Tibial artery (tissue), 4 donors: ENCODE data around the gene FNBP1.

Source experiments
- DNase-seq, 2 donors: peaks; one replicate each; pipeline ENCODE4 v3.0.0-alpha.2; 2019
- H3K27ac ChIP-seq, 2 donors: fragments of 200-600 bp; sonication (generic) in 1 of 2; 1 replicate in 1 of 2; 2 replicates in 1 of 2; pipeline ENCODE4 v1.5.1; 2018 to 2019; ENCODE audit warnings: mild to moderate bottlenecking in 1 of 2
- H3K27me3 ChIP-seq, 2 donors: fragments of 200-600 bp; sonication (generic) in 1 of 2; one replicate each; pipeline versions ENCODE4 v1.5.1 to v1.6.0; 2016 to 2019
- H3K36me3 ChIP-seq, 3 donors: fragments of 200-600 bp; sonication (generic) in 2 of 3; one replicate each; pipeline ENCODE4 v1.5.1; 2016 to 2019; ENCODE audit warnings: mild to moderate bottlenecking in 2 of 3
- H3K4me1 ChIP-seq, 4 donors: fragments of 200-600 bp; sonication (generic) in 2 of 4; 1 replicate in 3 of 4; 2 replicates in 1 of 4; pipeline ENCODE4 v1.5.1; 2016 to 2019
- H3K4me3 ChIP-seq, 2 donors: fragments of 200-600 bp; sonication (generic) in 1 of 2; 1 replicate in 1 of 2; 2 replicates in 1 of 2; pipeline ENCODE4 v1.5.1; 2018 to 2019; ENCODE audit warnings: mild to moderate bottlenecking in 2 of 2
- H3K9me3 ChIP-seq, 3 donors: fragments of 200-600 bp; sonication (generic) in 1 of 3; one replicate each; pipeline ENCODE4 v1.5.1; 2016 to 2019
- CTCF ChIP-seq, 2 experiments: fragments of 200-600 bp in 1 of 2; fragments of 450-650 bp in 1 of 2; IDR thresholded peaks; one replicate each; pipeline ENCODE4 v1.5.1; 2017 to 2019; ENCODE audit warnings: antibody characterized with exemption in 2 of 2, mild to moderate bottlenecking in 1 of 2, moderate library complexity in 1 of 2
- intact Hi-C: fragments of 100-400 bp; cut with DNase I; formaldehyde crosslinking; loops from one replicate; pipeline ENCODE4 v1.15.0; 2023; ENCODE audit warnings: low total_unique reads

Gene FNBP1

GRCh38 chr9:129864991-129865647 lies 177.9 kb downstream of the FNBP1 start:
- no peak for TF ChIP-seq CTCF (IDR thresholded peaks at IDR 0.05)
- H3K9me3 ChIP-seq: no peaks in the 10 kb centered on the region
- intact Hi-C loops: no loop called here
- H3K4me3 ChIP-seq: no peak overlapping the region
- H3K4me1 ChIP-seq: no peaks in the 10 kb centered on the region
- no peaks in the 10 kb centered on the region for H3K27me3 ChIP-seq
- peaks cover 40 to 99% (median 77%) of the 10 kb centered on the region in 3 donors for H3K36me3 ChIP-seq
- no peak for DNase-seq
- no peak overlapping the region for H3K27ac ChIP-seq

GRCh38 chr9:129863059-129863690 lies 179.8 kb downstream of the FNBP1 start:
- intact Hi-C loops: no loop called here
- no peaks in the 10 kb centered on the region for H3K4me1 ChIP-seq
- no peaks in the 10 kb centered on the region for H3K27me3 ChIP-seq
- peaks cover 48 to 95% (median 76%) of the 10 kb centered on the region in 3 donors for H3K36me3 ChIP-seq
- H3K27ac ChIP-seq: no peak overlapping the region
- DNase-seq: no peak
- H3K9me3 ChIP-seq: no peaks in the 10 kb centered on the region
- no peak overlapping the region for H3K4me3 ChIP-seq
- no peak for TF ChIP-seq CTCF (IDR thresholded peaks at IDR 0.05)

- Histone ChIP-seq H3K27me3 (no peaks in the 10 kb centered on the region), H3K4me1 (peaks cover 0 to 11% (median 4%) of the 10 kb centered on the region in 4 donors), H3K36me3 (peaks cover 50 to 93% (median 68%) of the 10 kb centered on the region in 3 donors), H3K27ac (no peak overlapping the region), H3K4me3 (no peak overlapping the region), H3K9me3 (no peaks in the 10 kb centered on the region)
- intact Hi-C loops: no loop called here
- DNase-seq: no peak
- no peak for TF ChIP-seq CTCF (IDR thresholded peaks at IDR 0.05)
Observed at GRCh38 chr9:129861447-129861827, 181.6 kb downstream of the FNBP1 start.

- intact Hi-C loops: no loop called here
- no peak for TF ChIP-seq CTCF (IDR thresholded peaks at IDR 0.05)
- peaks cover 0 to 17% (median 10%) of the 10 kb centered on the region in 4 donors for H3K4me1 ChIP-seq
- H3K36me3 ChIP-seq: peaks cover 50 to 93% (median 62%) of the 10 kb centered on the region in 3 donors
- H3K27ac ChIP-seq: no peak overlapping the region
- no peak overlapping the region for H3K4me3 ChIP-seq
- H3K9me3 ChIP-seq: no peaks in the 10 kb centered on the region
- no peak for DNase-seq
- no peaks in the 10 kb centered on the region for H3K27me3 ChIP-seq
Observed at GRCh38 chr9:129860653-129861446, 182.1 kb downstream of the FNBP1 start.

- peaks cover 0 to 23% (median 13%) of the 10 kb centered on the region in 4 donors for H3K4me1 ChIP-seq
- intact Hi-C loops: loop anchor here (5.0 kb wide), 1 partner anchor 559 kb away; no protein-coding TSS in a partner anchor
- no peaks in the 10 kb centered on the region for H3K9me3 ChIP-seq
- no peaks in the 10 kb centered on the region for H3K27me3 ChIP-seq
- TF ChIP-seq CTCF (IDR thresholded peaks at IDR 0.05): no peak
- DNase-seq: no peak
- no peak overlapping the region for H3K4me3 ChIP-seq
- H3K27ac ChIP-seq: no peak overlapping the region
- peaks cover 53 to 92% (median 53%) of the 10 kb centered on the region in 3 donors for H3K36me3 ChIP-seq
Observed at GRCh38 chr9:129858167-129858962, 184.6 kb downstream of the FNBP1 start.
